ENCODE measurements around the gene GREM1.

Gene GREM1

DNA sequence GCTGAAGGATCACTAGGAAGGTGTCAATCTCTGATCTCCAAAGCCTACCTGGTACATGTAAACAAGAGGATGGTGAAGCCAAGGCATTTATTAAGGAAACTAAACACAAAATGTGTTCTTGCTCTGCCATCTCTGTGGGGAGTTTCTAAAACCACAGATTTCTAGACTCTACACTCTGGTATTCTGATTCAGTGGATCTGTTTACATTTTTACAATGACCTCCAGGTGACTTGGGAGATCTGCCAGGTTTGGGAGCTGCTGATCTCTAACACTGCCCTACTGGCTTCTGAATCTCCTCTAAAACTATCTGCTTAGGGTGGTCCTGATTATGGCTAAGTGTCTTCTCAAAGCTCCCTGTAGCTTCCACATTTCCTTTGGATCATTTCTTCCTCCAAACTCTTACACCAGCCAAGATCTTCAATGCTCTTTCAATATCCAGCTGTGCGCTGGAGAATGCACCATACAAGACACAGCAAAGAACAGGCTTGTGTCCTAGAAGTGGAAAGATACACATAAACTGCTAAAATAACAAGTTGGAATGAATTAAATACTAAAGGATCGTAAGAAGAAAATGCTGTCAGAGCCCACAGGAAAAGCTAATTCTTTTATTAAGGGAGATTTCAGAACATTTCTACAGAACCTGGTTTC is 72.7 kb downstream of the GREM1 start:
- no peak for DNase-seq

DNA sequence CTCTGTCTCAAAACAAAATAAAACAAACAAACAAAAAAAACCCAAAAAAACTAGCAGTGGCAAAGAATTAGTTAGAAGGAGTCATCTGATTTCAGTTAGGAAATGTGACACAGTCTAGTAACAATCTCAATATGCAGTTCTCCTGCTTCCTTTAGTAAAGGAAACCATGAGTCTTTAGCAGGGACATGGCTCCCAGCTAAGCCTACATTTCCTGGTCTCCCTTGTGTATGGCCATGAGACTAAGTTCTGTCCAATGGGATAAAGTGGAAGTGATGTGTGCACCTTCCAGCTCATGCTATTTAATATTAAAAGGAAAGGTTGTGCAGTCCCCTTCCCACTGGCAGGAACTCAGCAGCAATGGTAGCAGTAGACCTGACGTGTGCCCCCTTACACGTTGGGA is 74.6 kb downstream of the GREM1 start:
- no peak for DNase-seq

Measured in NCI-H2227 treated with DMSO at 0.1 percent for 48 hours (cell line).